Loucy (cell line): ENCODE data around the gene SLC39A11.

Experiments
- EZH2phosphoT487 ChIP-seq: fragments of 200-600 bp; IDR thresholded peaks from 2 replicates; pipeline ENCODE4 v1.6.1; 2018; ENCODE audit warnings: antibody characterized with exemption, mild to moderate bottlenecking, moderate library complexity, borderline replicate concordance
- TF ChIP-seq, protein P1 (sequence below): fragments of 200-600 bp; sonication (generic); conservative IDR thresholded peaks from 2 replicates; pipeline ENCODE4 v1.5.1; 2014; ENCODE audit warnings: mild to moderate bottlenecking, antibody characterized with exemption, low read length

DNA sequence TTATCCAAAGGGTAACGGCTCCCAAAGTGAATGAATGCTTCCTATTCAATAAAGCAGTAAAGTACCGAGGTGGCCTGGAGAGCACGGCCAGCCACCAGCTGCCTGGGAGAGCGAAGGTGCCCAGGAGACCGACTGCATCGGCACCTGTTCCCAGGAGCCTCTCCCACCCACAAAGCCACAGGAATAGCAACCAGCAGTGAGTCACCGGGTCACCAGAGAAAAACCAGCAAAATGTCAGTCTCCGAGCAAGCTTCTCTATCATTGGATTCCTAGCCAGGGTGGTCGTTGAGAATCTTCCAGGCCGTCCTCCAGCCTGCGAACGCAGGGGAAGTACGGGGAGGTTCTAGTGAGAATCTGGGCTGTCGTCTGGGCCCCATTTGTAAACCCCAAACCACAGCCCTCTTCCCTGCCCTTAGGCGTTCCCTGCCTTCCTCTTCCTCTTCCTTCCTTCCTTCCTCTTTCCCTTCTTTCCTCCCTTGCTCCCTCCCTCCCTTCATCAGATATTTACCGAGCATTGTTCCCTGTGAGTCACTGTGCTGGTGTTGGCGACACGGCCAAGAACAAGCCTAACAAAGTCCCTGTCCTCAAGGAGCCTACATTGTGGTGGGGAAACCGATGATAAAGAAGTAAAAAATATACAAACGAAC lies 114.6 kb downstream of the SLC39A11 start:
- TF ChIP-seq, protein P1, sequence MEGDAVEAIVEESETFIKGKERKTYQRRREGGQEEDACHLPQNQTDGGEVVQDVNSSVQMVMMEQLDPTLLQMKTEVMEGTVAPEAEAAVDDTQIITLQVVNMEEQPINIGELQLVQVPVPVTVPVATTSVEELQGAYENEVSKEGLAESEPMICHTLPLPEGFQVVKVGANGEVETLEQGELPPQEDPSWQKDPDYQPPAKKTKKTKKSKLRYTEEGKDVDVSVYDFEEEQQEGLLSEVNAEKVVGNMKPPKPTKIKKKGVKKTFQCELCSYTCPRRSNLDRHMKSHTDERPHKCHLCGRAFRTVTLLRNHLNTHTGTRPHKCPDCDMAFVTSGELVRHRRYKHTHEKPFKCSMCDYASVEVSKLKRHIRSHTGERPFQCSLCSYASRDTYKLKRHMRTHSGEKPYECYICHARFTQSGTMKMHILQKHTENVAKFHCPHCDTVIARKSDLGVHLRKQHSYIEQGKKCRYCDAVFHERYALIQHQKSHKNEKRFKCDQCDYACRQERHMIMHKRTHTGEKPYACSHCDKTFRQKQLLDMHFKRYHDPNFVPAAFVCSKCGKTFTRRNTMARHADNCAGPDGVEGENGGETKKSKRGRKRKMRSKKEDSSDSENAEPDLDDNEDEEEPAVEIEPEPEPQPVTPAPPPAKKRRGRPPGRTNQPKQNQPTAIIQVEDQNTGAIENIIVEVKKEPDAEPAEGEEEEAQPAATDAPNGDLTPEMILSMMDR = no peak
- no peak for TF ChIP-seq EZH2phosphoT487
